ENCODE measurements around the gene HEMGN. TPM values are rescaled to one million over a fixed set of nuclear protein-coding genes. Genes with fewer than 3 reads are reported as not detected.

The HEMGN gene
- total RNA-seq, 1 experiment from 2014 or later, result not detected

GRCh38 chr9:97900738-97901565, 37.0 kb downstream of the HEMGN start:
- Histone ChIP-seq H3K4me1 (no peaks in the 10 kb centered on the region), H3K36me3 (ENCODE audit: control insufficient read depth, insufficient read depth, low read length) (no peaks in the 10 kb centered on the region; the same call in 1 of the 2 replicates), H3K27me3 (replicated peaks; ENCODE audit: control insufficient read depth, insufficient read depth, low read length) (no peaks in the 10 kb centered on the region), H3K4me3 (ENCODE audit: low read depth, low read length) (no peak overlapping the region), H3K9me3 (no peaks in the 10 kb centered on the region)
- H3K4me3 Mint-ChIP-seq (ENCODE audit: unreplicated experiment), result no peak overlapping the region
- peak in 1 of 2 experiments; percentile 61 for DNase-seq
- intact Hi-C loops (cut with micrococcal nuclease; ENCODE audit: unreplicated experiment), result loop anchor here (1.0 to 5.0 kb wide), 3 partner anchors 99 to 204 kb away; partner anchors contain the start of gene XPA
- POLR2A ChIA-PET, result no interaction called here
- no TSS peak for BruUV-seq (replicated peaks)
- CTCF ChIA-PET, result interaction anchor here (0.7 to 1.3 kb wide), 7 partner anchors 11 to 205 kb away, joined by 3 to 7 read pairs (median 3); partner anchors contain the start of gene TRMO
- no peaks in the 10 kb centered on the region for H3K4me1 Mint-ChIP-seq (ENCODE audit: low read depth, unreplicated experiment)
- H3K27me3 Mint-ChIP-seq (ENCODE audit: insufficient read depth, unreplicated experiment), result no peaks in the 10 kb centered on the region
- no peaks in the 10 kb centered on the region for H3K9me3 Mint-ChIP-seq (ENCODE audit: unreplicated experiment)
- TF ChIP-seq CTCF (IDR thresholded peaks at IDR 0.05; ENCODE audit: insufficient read depth in 1 of 2, low read depth in 1 of 2, low read length in 1 of 2, severe bottlenecking in 1 of 2, unreplicated experiment in 1 of 2), result peak; percentile 71 to 73
- H3K27ac Mint-ChIP-seq (ENCODE audit: unreplicated experiment), result no peak overlapping the region
- H3K36me3 Mint-ChIP-seq (ENCODE audit: insufficient read depth, unreplicated experiment), result peaks cover 14% of the 10 kb centered on the region

- Mint-ChIP-seq H3K36me3 (ENCODE audit: insufficient read depth, unreplicated experiment) (peaks cover 14% of the 10 kb centered on the region), H3K27ac (ENCODE audit: unreplicated experiment) (no peak overlapping the region), H3K4me1 (ENCODE audit: low read depth, unreplicated experiment) (no peaks in the 10 kb centered on the region), H3K4me3 (ENCODE audit: unreplicated experiment) (no peak overlapping the region), H3K9me3 (ENCODE audit: unreplicated experiment) (no peaks in the 10 kb centered on the region), H3K27me3 (ENCODE audit: insufficient read depth, unreplicated experiment) (no peaks in the 10 kb centered on the region)
- no peaks in the 10 kb centered on the region for H3K27me3 ChIP-seq (replicated peaks; ENCODE audit: control insufficient read depth, insufficient read depth, low read length)
- BruUV-seq (replicated peaks), result no TSS peak
- no peak for TF ChIP-seq CTCF (IDR thresholded peaks at IDR 0.05; ENCODE audit: insufficient read depth in 1 of 2, low read depth in 1 of 2, low read length in 1 of 2, severe bottlenecking in 1 of 2, unreplicated experiment in 1 of 2)
- no peaks in the 10 kb centered on the region for H3K4me1 ChIP-seq
- no peak for DNase-seq
- no peak overlapping the region for H3K4me3 ChIP-seq (ENCODE audit: low read depth, low read length)
- intact Hi-C loops (cut with micrococcal nuclease; ENCODE audit: unreplicated experiment), result loop anchor here (5.0 kb wide), 2 partner anchors 98 to 203 kb away; partner anchors contain the start of gene XPA
- no peaks in the 10 kb centered on the region; the same call in 1 of the 2 replicates for H3K36me3 ChIP-seq (ENCODE audit: control insufficient read depth, insufficient read depth, low read length)
- H3K9me3 ChIP-seq, result no peaks in the 10 kb centered on the region
- ChIA-PET CTCF (interaction anchor here (0.6 to 1.3 kb wide), 7 partner anchors 10 to 267 kb away, joined by 3 to 7 read pairs (median 3); partner anchors contain the start of genes TRMO and TSTD2), POLR2A (no interaction called here)
Measured at GRCh38 chr9:97900103-97900737, 37.8 kb downstream of the HEMGN start.

GRCh38 chr9:97895695-97896332, 42.2 kb downstream of the HEMGN start:
- H3K4me3 Mint-ChIP-seq (ENCODE audit: unreplicated experiment), result no peak overlapping the region
- peak; percentile 15 to 40 for TF ChIP-seq CTCF (IDR thresholded peaks at IDR 0.05; ENCODE audit: insufficient read depth in 1 of 2, low read depth in 1 of 2, low read length in 1 of 2, severe bottlenecking in 1 of 2, unreplicated experiment in 1 of 2)
- H3K9me3 Mint-ChIP-seq (ENCODE audit: unreplicated experiment), result no peaks in the 10 kb centered on the region
- H3K27me3 Mint-ChIP-seq (ENCODE audit: insufficient read depth, unreplicated experiment), result no peaks in the 10 kb centered on the region
- no peaks in the 10 kb centered on the region for H3K9me3 ChIP-seq
- CTCF ChIA-PET, result interaction anchor here (1.0 to 1.1 kb wide), 3 partner anchors 26 to 199 kb away, joined by 3 to 4 read pairs (median 4); partner anchors contain the start of genes TRMO and XPA
- H3K36me3 ChIP-seq (ENCODE audit: control insufficient read depth, insufficient read depth, low read length), result no peaks in the 10 kb centered on the region
- H3K36me3 Mint-ChIP-seq (ENCODE audit: insufficient read depth, unreplicated experiment), result peaks cover 8% of the 10 kb centered on the region
- POLR2A ChIA-PET, result no interaction called here
- H3K27me3 ChIP-seq (replicated peaks; ENCODE audit: control insufficient read depth, insufficient read depth, low read length), result no peaks in the 10 kb centered on the region
- H3K4me3 ChIP-seq (ENCODE audit: low read depth, low read length), result no peak overlapping the region
- no peaks in the 10 kb centered on the region for H3K4me1 ChIP-seq
- no TSS peak for BruUV-seq (replicated peaks)
- no peaks in the 10 kb centered on the region for H3K4me1 Mint-ChIP-seq (ENCODE audit: low read depth, unreplicated experiment)
- intact Hi-C loops (cut with micrococcal nuclease; ENCODE audit: unreplicated experiment), result no loop called here
- DNase-seq, result peak; percentile 43 to 56
- H3K27ac Mint-ChIP-seq (ENCODE audit: unreplicated experiment), result no peak overlapping the region

All from Caco-2 (cell line).